Spleen (tissue), 7 donors: Measurements from ENCODE around the gene SNW1.

Source experiments
- POLR2AphosphoS5 ChIP-seq, 3 donors: sonication (generic); formaldehyde crosslinking; IDR thresholded peaks; one replicate each; pipeline ENCODE4 v1.5.1; 2017; ENCODE audit warnings: antibody characterized with exemption in 3 of 3
- TF ChIP-seq, protein P1 (sequence below), 11 experiments: fragments of 200-600 bp in 7 of 11; fragments of 450-650 bp in 4 of 11; sonication (generic) in 4 of 11; IDR thresholded peaks in 8 of 11; conservative IDR thresholded peaks in 3 of 11; 1 replicate in 7 of 11; 2 replicates in 4 of 11; pipeline versions ENCODE4 v1.4.0 to v1.8.0; 2016 to 2021; ENCODE audit warnings: antibody characterized with exemption in 11 of 11, inconsistent platforms in 4 of 11, mild to moderate bottlenecking in 1 of 11
- donor health status: DM: no; HTN: no; CAD: no; lungs with moderate emphysema.
- donor health status: DM: no; HTN: no; CAD: no.
- donor health status: DM: no; HTN: no; CAD: no.

DNA sequence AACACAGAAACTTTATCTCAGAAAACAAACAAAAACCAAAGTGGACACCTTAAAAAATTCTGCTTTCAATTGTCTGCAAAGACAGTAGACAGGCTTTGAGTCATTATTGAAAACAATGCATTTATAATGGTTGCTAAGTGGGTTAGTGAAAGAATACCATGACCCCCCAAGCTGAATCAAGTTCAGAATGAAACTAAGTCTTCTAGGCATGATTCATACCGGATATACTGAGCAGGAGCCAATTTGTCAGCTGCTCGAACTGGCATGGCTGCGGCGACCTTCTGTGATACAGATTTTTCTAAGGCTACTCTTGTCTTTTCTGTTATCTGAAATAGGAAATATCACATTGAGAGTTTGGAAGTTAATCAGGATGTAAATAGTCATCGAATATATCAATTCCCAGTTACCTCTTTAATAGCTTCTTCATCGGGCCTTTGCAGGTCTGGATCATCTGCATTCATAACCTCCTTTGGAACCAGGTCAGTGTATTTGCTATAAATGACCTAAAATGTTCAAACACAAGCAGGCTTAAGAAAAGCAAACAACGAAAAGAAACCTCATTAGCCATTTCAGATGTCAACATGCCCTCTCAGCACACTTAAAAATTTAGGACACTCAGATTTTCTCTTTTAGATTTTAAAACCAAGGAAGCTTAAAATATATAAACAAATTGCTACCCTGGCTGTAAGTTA lies 22.3 kb downstream of the SNW1 start:
- TF ChIP-seq, protein P1, sequence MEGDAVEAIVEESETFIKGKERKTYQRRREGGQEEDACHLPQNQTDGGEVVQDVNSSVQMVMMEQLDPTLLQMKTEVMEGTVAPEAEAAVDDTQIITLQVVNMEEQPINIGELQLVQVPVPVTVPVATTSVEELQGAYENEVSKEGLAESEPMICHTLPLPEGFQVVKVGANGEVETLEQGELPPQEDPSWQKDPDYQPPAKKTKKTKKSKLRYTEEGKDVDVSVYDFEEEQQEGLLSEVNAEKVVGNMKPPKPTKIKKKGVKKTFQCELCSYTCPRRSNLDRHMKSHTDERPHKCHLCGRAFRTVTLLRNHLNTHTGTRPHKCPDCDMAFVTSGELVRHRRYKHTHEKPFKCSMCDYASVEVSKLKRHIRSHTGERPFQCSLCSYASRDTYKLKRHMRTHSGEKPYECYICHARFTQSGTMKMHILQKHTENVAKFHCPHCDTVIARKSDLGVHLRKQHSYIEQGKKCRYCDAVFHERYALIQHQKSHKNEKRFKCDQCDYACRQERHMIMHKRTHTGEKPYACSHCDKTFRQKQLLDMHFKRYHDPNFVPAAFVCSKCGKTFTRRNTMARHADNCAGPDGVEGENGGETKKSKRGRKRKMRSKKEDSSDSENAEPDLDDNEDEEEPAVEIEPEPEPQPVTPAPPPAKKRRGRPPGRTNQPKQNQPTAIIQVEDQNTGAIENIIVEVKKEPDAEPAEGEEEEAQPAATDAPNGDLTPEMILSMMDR (IDR thresholded peaks at IDR 0.05 in 8 of 11, conservative IDR thresholded peaks at IDR 0.05 in 3 of 11), result no peak
- TF ChIP-seq POLR2AphosphoS5 (IDR thresholded peaks at IDR 0.05), result peak in 1 of 3 donors; percentile 42
